Measurements from ENCODE around the gene MEIS3.
A peak's percentile ranks its signal among the peaks of the same experiment; 100 is the strongest.

Gene MEIS3

DNA sequence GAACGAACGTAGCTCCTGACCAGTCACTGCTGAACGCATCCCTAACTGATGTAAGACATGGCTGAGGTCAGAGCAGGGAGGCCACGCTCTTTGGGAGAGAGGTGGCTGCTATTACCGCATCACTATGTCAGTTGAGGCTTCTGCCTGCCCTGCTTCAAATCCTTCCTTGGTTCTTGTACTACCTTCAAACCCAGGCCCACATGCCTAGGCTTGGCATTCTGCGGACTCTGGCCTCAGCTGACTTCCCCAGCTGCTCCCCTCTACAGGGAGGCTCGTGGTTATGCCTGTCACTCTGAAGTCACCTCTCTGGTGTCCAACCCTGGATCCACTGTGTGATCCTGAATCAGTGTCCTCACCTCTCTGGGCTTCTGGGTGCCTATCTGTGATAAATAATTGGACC lies 14.8 kb upstream of the MEIS3 start:
- DNase-seq, result no peak

DNA sequence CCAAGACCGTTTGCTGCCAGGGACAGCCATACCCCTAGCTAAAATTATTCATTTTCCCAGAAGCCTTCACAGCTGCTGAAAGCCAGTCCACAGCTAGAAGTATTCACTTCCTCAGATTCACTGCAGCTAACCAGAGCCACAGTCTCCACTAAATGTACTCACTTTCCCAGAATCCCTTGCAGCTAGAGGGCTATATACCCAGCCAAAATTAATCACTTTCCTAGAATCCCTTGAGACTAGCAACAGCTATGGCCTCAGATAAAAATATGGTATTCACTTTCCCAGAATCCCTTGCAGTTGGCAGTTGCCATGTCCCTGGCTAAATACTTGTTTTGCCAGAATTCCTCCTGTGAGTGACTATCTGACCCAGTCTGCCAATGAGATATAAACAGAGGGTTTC lies 13.8 kb upstream of the MEIS3 start:
- DNase-seq, result no peak

DNA sequence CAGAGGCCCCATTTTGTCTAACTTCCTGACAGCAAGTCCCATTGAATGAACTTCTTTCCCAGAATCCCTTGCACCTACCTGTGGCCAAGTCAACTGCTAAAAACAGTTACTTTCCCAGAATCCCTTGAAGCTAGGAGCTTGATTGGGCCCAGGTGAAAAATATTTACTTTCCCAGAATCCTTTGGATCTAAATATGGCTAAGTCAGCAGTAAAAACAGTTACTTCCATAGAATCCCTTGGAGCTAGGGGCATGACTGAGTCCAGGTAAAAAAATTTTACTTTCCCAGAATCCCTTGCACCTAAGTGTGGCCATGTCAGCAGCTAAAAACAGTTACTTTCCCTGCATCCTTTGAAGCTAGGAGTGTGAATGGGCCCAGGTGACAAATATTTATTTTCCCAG lies 13.2 kb upstream of the MEIS3 start:
- no peak for DNase-seq

DNA sequence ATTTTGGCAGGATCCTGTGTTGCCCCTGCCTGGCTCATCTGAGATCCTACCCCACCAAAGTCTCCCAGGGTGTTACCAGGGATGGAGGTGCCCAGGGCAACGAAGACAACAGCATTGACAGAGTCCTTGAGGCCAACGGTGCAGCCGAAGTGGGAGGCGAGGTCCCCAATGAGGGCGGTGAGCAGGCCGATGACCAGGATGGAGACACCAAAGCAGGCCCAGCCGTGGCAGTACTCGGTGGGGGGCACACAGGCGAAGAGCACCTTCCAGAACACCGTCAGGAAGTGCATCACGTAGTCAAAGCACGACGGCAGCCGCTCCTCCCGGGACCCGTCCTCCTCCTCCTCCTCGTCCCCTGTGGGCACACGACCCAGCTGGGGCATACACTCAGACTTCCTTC lies 12.8 kb upstream of the MEIS3 start:
- no peak for DNase-seq

DNA sequence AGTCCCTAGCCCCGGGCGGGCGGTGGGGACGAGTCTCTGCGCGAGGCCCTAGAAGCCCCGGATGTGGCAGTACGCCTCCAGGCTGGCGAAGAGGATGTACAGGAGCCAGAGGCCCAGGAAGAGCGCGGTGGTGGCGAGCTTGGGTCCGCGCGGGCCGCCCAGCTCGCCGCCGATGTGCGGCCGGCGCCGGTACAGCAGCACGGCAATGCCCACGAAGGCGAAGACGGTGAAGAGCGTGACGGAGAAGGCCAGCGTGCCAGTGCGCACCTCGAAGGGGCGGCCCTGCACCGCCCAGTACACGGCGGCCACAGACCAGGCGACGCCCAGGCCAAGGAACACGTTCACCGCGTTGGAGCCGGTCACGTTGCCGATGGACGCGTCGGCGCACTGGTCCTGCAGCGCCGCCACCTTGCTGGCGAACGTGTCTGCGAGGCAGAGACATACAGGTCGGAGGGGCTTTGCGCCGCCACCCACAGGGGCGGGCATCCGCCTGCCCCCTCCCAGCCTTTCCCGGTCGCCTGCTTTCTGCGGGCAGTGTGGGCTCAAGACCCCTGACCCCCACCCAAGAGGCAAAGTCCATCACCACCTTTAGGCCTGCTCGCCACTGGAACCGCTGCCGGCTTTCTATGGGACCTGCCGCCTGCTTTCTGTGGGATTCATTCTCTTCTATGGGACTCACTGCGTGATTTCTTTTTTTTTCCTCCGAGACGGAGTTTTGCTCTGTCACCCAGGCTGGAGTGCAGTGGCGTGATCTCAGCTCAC lies 10.9 kb upstream of the MEIS3 start:
- DNase-seq, result peak; percentile 51

DNA sequence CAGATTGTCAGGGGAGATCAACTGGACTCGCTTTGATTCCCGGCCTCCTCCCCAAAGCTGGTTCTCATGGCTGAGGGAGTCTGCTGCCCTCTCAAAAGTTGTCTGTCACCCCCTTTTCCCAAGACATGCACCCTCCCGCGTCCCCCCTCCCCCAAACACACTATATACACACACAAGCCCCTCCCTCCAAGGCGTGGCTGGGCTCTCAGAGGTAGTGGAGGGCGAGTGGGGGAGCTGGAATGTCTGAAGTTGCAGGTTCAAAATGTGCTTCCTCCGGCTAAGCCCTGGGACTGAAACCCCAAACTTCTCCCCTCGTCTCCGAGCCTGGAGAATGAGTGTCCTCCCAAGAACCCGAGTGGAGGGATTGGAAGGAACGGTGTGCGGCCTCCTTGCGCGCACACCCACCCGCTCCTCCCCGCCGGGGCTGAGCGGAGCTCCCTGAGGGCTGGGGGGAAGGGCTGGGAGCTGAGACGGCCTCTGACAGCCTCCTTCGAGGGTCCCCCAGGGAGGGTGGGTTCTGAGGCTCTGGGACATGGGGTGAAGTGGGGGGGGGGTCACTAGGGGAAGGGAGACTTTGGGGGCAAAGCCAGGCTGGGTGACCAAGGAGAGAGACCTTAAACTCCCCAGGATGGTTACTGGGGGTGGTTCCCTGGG lies 9.9 kb upstream of the MEIS3 start:
- DNase-seq, result no peak

DNA sequence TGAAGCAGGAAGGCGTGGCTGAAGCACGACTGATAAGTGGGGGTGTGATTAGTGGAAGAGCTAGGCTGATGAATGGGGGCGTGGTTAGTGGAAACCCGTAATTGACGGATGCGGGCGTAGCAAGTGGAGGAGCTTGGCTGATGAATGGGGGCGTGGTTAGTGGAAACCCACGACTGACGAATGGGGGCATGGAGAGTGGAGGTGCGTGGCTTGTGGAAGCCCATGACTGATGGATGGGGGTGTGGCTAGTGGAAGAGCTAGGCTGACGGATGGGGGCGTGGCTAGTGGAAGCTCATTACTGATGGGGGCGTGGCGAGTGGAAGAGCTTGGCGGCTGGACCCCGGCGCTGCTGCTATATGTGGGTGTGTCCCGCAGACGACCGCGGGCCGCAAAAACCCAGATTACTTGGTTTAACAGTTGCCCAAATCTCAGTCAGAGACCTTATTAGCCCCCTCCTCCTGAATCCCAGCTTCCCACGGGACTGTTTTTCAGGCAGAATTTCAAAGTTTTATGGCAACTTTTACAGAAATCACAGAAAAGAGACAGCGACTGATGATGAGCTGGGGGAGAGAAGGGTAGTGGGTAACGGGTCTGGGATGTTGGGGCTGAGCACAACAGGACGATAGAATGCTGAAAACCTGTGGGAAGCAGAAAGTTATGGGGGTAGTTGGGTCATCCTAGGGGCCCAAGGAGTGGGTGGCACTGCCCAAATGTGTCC lies 9.0 kb upstream of the MEIS3 start:
- peak; percentile 95 for DNase-seq

DNA sequence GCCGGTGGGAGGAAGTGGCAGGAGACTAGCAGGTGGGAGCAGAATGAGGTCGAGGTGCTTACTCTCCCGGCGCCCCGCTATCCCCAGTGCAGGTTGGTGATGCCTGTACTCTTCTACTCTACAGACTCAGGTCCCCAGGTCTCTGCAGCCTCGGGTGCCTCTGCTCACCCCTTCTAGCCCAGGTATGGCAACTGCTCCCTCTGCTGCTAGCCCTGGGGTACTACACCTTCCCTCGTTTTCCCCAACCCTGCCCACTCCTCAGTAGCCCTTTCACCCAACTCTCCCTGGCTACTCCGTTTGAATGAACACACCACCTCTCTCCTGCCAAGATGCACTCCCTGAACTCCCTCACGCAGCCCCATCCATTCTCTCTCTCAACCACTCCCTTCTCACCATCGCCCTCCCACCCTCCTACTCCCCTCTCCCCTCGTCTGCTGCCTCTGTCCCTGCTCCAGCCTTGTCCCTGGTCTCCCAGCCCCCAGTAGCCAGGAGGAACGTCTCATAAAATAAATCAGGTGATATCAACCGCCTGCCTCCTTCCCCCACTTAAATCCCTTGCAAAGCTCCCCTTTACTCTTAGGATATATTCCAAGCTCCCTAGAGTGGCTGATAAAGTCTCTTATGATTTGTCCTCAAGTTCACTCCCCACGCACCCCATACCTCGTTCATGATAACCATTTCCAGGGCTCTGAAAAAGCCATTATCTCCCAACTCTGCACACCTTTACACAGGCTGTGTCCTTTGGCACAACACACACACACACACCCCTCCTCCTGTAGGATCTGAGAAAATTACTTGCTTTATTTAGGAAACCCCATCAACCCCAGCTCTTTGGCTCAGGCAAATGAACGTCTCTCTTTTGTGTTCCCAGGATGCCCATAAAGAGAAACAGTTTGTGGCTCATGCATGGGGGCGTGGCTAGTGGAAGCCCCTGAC lies 8.2 kb upstream of the MEIS3 start:
- DNase-seq, result peak; percentile 86

DNA sequence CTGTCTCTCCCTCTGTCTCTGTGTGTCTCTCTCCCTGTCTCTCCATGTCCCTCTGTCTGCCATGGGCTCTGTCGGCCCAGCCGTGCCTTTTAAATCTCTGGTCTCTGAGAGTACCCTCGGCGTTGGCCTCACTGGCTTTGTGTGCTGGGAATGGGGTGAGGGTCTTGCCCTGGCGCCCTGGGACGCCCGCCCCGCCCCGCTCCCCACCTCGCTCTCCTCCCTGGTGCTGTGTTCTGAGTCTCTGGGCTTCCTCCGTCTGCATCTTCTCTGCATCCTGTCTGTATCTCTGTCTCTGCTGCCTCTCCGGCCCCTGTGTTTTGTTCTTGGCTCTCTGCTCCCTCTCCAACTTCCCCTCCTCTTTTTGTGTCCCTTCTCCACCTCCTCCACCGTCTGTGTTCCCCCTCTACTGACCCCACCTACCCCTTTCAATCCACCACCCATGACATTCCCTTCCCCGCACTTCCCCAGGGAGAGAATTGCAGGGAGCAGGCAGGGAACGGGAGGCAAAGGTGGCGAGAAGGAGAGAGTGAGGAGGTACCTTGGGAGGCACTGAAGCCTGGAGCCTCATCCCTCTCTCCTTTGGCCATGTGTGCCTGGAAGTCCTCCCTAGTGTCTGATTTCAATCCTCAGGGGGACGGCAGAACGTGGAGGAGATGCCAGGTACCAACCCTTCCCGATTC lies 4.0 kb upstream of the MEIS3 start:
- no peak for DNase-seq

DNA sequence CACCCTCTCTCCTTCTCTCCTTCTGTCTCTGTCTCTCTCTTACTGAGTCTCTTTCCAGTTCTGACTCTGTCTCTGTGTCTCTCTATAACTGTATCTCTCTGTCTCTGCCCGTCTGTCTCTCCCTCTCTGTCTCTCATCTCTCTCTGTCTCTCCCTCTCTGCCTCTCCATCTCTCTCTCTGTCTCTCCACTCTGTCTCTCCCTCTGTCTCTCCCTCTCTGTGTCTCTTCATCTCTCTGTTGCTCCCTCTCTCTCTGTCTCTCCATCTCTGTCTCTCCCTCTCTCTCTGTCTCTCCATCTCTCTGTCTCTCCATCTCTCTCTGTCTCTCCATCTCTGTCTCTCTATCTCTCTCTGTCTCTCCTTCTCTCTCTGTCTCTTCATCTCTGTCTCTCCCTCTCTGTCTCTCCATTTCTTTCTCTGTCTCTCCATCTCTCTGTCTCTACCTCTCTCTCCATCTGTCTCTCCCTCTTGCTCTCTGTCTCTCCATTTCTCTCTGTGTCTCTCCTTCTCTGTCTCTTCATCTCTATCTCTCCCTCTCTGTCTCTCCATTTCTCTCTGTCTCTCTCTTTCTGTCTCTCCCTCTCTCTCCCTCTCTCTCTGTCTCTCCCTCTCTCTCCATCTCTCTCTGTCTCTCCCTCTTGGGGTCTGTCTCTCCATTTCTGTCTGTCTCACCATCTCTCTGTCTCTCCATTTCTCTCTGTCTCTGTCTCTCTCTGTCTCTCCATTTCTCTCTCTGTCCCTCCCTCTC lies 3.3 kb upstream of the MEIS3 start:
- no peak for DNase-seq

DNA sequence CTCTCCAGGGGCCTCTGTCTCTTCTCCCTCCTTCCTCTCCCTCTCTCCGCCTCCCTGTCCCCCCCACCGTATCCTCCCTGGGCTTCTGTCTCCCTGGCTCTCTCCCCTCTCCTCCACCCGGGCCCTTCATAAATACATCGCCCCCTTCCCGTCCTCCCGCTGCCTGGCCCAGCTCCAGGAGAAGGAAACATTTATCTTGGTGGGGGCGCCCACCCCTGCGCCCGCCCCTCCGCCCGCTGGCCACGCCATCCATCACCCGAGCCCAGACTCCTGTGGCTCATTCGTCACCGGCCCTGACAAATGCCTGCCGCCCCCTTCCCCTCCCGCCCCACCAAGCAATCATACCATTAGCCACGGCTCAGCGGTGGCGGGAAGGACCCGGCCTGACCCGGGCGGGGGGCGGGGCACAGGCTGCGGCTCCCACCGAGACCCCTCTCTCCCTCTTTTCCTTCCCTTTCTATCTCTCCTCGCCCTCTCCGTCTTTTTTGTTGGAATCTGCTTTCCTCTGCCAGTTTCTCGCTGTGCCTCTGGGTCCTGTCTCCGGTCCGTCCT lies 2.6 kb upstream of the MEIS3 start:
- no peak for DNase-seq

DNA sequence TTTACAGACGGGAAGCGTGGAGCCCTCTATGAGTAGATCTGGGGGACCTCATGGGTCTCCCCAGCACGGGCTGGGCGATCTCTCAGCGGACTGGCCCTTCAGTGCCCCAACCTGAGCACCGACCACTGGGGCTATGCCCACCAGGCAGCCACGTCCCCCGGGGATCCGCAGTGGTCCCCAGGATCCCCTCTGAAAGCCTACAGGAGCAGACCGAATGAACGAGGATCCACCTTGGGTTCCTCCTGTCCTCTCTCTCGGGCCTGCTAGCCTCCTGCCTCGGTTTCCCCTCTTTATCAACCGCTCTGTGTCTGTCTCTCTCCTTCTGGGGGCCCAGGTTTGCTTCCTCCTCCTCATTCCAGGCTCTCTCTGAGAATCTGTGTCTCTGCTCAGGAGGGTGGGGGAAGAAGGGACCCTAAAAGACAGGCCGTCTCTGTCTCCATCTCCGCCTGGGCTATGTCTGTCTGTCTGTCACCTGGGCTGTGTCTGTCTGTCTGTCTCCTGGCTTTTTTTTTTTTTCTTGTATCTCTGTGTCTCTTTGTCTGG lies 2.0 kb upstream of the MEIS3 start:
- DNase-seq, result no peak

DNA sequence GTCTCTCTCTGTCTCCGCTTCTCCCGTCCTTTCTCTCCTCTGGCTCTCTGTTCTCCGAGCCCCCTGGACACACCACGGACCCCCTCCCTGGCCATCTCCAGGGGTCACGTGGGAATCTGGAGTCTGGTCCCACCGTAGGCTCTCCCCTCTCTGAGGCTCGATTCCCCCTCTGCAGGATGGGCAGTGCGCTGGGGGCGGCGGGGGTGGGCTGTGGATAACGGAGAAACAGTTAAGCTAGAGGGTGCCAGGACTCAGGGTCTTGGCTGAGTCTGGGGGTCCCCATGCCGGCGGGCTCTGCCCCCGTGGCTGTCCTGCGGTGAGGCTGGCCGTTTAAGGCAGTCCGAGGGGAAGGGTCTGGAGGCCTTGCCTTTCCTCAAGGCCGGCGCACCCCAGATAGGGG lies 462 bp upstream of the MEIS3 start:
- no peak for DNase-seq

DNA sequence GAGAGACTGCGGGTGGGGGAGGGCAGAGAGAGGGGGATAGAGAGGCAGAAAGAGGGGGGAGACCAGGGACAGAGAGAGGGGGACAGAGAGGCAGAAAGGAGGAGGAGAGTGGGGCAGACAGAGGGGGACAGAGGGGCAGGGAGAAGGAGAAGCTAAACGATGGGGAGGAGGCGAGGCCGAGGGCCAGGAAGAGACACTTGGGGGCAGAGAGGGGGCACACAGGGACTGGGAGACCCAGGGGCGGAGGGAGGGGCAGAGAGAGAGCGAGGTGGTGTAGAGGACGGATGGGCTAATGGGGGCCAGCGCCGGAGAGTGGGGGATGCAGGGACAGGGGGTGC lies 666 bp downstream of the MEIS3 start:
- DNase-seq, result no peak

DNA sequence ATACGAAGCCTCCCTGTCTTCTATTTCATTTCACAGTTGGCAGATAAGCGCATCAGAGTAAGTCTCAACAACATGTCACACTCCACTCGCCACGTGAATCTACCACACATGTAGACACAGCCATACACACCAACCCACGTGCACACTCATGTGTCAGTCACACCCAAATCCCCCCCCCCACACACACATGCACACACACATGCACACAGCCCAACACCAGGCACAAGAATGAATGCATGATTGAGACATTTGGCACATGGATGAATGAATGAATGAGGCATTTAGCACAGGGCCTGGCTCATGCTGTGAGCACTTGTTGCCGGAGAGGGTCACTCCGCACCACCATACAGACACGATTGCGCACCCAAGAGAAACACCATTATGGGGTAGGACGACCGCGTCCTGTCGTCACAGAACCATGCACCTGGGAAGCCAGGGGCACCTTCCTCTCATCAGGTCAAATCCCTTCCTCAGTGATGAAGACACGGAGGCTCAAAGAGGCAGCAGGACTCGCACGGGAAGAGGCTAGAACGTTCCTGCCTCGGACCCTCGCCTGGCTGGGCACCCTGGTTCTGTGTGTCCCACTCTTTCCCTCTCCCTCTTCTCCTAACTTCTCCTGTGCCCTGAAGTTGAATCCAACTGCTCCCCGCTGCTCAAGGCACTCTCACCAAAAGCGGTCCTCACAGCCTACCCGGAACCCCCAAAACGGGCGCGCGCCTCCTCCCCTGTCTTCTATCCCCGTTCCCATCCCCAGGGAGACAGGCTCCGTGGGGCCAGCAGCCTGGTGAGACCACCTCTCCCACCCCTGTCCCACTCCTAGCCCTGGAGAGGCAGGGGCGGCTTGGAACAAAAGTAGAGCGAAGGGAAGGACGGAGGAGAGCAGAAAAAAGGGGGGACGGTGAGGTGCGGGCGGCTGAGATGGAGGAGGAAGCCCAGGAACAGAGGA lies 1.3 kb downstream of the MEIS3 start:
- no peak for DNase-seq

DNA sequence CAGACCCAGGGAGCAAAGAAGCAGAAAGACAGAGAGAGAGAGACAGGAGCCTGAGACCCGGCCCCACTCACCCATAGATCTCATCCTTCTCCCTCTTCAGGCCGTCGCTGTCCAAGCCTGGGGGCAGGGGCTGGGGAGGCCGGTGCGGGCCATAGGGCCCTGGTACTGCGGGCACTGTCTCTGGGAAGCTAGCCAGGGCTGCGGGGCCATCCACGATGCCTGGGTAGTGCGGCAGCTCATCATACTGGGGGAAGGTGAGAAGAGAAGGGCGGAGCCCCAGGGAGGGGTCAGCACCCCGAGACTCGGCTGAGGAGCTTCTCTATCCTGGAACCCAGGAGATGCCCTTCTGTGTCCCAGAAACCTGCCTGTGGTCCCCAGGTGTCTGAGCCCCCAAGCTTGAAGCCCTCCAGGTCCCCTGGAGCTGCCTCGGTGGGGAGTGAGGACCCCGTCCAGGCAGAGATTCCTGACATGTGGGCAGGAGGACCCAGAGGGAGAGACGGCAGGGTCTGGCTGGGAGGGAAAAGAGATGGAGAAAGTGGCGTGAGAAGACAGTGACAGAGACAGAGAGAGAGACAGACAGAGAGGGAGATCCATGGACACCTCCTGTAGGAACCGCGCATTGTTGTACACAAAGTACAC lies 2.1 kb downstream of the MEIS3 start:
- DNase-seq, result no peak

DNA sequence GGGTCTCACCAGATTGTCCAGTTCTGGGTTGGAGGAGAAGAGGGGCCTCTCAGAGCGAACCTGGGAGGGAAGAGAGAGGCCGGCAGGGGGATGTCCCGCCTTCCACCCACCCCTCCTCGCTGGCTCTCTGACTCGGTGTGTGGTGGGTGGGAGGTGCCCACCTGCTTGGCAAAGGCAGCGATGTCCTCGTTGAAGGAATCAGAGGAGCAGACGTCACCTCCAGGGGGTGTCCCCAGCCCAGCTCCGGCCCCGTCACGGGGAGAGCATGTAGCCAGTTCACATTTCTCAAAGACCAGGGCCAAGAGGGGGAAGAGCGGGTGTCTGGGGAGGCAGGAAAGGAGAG lies 2.7 kb downstream of the MEIS3 start:
- no peak for DNase-seq

DNA sequence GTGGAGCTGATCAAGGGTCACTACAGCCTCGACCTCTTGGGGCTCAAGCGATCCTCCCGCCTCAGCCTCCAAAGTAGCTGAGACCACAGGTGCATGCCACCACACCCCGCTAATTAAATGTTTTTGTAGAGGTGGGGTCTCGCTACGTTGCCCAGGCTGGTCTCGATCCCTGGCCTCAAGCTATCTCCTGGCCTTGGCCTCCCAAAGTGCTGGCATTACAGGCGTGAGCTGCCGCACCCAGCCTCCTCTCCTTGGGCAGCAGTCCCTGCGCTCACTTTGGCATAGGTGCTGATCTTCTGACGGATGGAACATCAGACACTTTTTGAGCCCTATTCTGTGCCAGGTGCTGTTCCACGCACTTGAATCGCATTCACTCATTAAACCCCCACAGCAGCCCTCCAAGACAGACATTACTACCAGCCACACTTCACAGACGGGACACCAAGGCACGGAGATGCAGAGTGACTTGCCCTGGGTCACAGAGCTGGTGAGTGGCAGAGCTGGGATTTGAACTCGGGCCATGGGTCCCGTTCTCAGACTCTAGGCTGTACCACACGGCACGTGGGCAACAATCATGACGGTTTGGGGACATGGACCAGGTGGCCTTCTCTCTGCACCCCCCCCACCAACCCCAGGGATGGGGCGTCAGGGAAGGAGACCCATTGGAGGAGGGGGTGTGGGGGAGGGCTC lies 3.2 kb downstream of the MEIS3 start:
- DNase-seq, result no peak

DNA sequence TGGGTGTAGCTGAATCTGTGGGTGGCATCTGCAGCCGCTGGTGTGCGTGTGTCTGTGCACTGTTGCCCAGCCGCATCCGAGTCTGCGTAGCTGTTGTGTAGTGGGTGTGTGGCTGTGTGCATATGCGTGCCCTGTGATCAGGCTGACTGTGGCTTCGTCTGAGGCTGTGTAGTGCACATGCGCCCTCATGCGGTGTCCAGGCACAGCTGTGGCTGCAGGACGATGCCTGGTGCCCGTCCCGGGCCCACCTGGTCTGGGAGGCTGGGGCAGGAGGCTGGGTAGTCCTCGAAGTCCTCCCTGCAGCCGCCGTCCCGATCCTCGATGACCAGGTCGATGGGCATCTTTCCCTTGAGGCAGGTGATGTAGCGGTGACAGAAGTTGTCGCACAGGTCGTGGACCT lies 4.9 kb downstream of the MEIS3 start:
- no peak for DNase-seq

All from activated CD4-positive, alpha-beta T cell treated with anti-CD3 and anti-CD28 coated beads for 48 hours (primary cell).